Loucy (cell line): ENCODE measurements around the gene ORC6.

Experiments
- H2AFZ ChIP-seq: fragments of 200-600 bp; sonication (generic); 2 replicates; pipeline ENCODE4 v1.6.0; 2016; ENCODE audit warnings: antibody characterized with exemption, mild to moderate bottlenecking, low read length, moderate library complexity
- H3F3A ChIP-seq: fragments of 200-600 bp; 2 replicates; pipeline ENCODE4 v1.6.0; 2016; ENCODE audit warnings: antibody characterized with exemption, low read depth, mild to moderate bottlenecking
- H3K27me3 ChIP-seq: fragments of 200-600 bp; sonication (generic); 2 replicates; pipeline ENCODE4 v1.6.1; 2014; ENCODE audit warnings: low read length, mild to moderate bottlenecking; ENCODE audit not compliant: insufficient read depth, poor library complexity, severe bottlenecking
- H3K36me3 ChIP-seq: fragments of 200-600 bp; sonication (generic); 2 replicates; pipeline ENCODE4 v1.6.1; 2016; ENCODE audit warnings: low read length; ENCODE audit not compliant: insufficient read depth
- H3K4me1 ChIP-seq: fragments of 200-600 bp; sonication (generic); 2 replicates; pipeline ENCODE4 v1.5.1; 2014; ENCODE audit warnings: low read length, mild to moderate bottlenecking; ENCODE audit not compliant: insufficient read depth, poor library complexity, severe bottlenecking
- H3K4me2 ChIP-seq: fragments of 200-600 bp; sonication (generic); 2 replicates; pipeline ENCODE4 v1.6.0; 2014; ENCODE audit warnings: antibody characterized with exemption, low read length, low read depth, mild to moderate bottlenecking; ENCODE audit not compliant: poor library complexity, severe bottlenecking
- H3K4me3 ChIP-seq: fragments of 200-600 bp; sonication (generic); 2 replicates; pipeline ENCODE4 v1.5.1; 2014; ENCODE audit warnings: low read length, mild to moderate bottlenecking, mixed read lengths; ENCODE audit not compliant: poor library complexity, severe bottlenecking
- H3K79me2 ChIP-seq: fragments of 200-600 bp; sonication (generic); 2 replicates; pipeline ENCODE4 v1.6.1; 2014; ENCODE audit warnings: low read length; ENCODE audit not compliant: insufficient read depth
- H3K9ac ChIP-seq: fragments of 200-600 bp; sonication (generic); 2 replicates; pipeline ENCODE4 v1.6.0; 2014; ENCODE audit warnings: mild to moderate bottlenecking, low read depth, low read length, moderate library complexity; ENCODE audit not compliant: poor library complexity, severe bottlenecking
- H3K9me2 ChIP-seq: fragments of 200-600 bp; sonication (generic); replicated peaks from 2 replicates; pipeline ENCODE4 v1.6.1; 2016; ENCODE audit warnings: low read depth, low read length, mixed read lengths
- H3K9me3 ChIP-seq: fragments of 200-600 bp; sonication (generic); 2 replicates; pipeline ENCODE4 v1.6.1; 2014; ENCODE audit warnings: mild to moderate bottlenecking, antibody characterized with exemption, low read length, low read depth; ENCODE audit not compliant: insufficient read depth
- H4K20me1 ChIP-seq: fragments of 200-600 bp; sonication (generic); 2 replicates; pipeline ENCODE4 v1.6.0; 2014; ENCODE audit warnings: antibody characterized with exemption, low read length, mild to moderate bottlenecking; ENCODE audit not compliant: insufficient read depth, poor library complexity, severe bottlenecking
- CTCF ChIP-seq: fragments of 200-600 bp; sonication (generic); conservative IDR thresholded peaks from 2 replicates; pipeline ENCODE4 v1.5.1; 2014; ENCODE audit warnings: mild to moderate bottlenecking, antibody characterized with exemption, low read length
- EZH2phosphoT487 ChIP-seq: fragments of 200-600 bp; IDR thresholded peaks from 2 replicates; pipeline ENCODE4 v1.6.1; 2018; ENCODE audit warnings: antibody characterized with exemption, mild to moderate bottlenecking, moderate library complexity, borderline replicate concordance

ORC6 gene

GRCh38 chr16:46736695-46737094, 47.2 kb downstream of the ORC6 start:
- no peak overlapping the region for H2AFZ ChIP-seq
- no peak overlapping the region for H3K9ac ChIP-seq
- no peak for TF ChIP-seq EZH2phosphoT487
- TF ChIP-seq CTCF = no peak

GRCh38 chr16:46737621-46738214, 48.3 kb downstream of the ORC6 start:
- no peaks in the 10 kb centered on the region for H3K36me3 ChIP-seq
- H3K9me2 ChIP-seq = no peaks in the 10 kb centered on the region
- H3K9me3 ChIP-seq = no peaks in the 10 kb centered on the region; the same call in 1 of the 2 replicates
- H3F3A ChIP-seq = no peaks in the 10 kb centered on the region
- no peaks in the 10 kb centered on the region for H3K27me3 ChIP-seq
- no peak overlapping the region for H3K9ac ChIP-seq
- no peak overlapping the region for H2AFZ ChIP-seq
- no peak overlapping the region for H3K4me2 ChIP-seq
- H3K79me2 ChIP-seq = no peaks in the 10 kb centered on the region
- H4K20me1 ChIP-seq = no peaks in the 10 kb centered on the region
- no peaks in the 10 kb centered on the region for H3K4me1 ChIP-seq
- H3K4me3 ChIP-seq = no peak overlapping the region
- no peak for TF ChIP-seq EZH2phosphoT487
- TF ChIP-seq CTCF = no peak

More at GRCh38 chr16:46736695-46737094, 47.2 kb downstream of the ORC6 start:
- Histone ChIP-seq H3K79me2 (no peaks in the 10 kb centered on the region), H3K36me3 (no peaks in the 10 kb centered on the region), H3K9me2 (no peaks in the 10 kb centered on the region), H3K4me1 (no peaks in the 10 kb centered on the region), H3K4me2 (no peak overlapping the region), H3K9me3 (no peaks in the 10 kb centered on the region; the same call in 1 of the 2 replicates), H4K20me1 (no peaks in the 10 kb centered on the region), H3K4me3 (no peak overlapping the region), H3F3A (no peaks in the 10 kb centered on the region), H3K27me3 (no peaks in the 10 kb centered on the region)

- no peak overlapping the region for H2AFZ ChIP-seq
- H3K9me2 ChIP-seq = no peaks in the 10 kb centered on the region
- H4K20me1 ChIP-seq = no peaks in the 10 kb centered on the region
- no peak overlapping the region for H3K9ac ChIP-seq
- TF ChIP-seq EZH2phosphoT487 (no peak), CTCF (no peak)
- H3K4me3 ChIP-seq = no peak overlapping the region
- no peaks in the 10 kb centered on the region for H3K4me1 ChIP-seq
- H3F3A ChIP-seq = no peaks in the 10 kb centered on the region
- H3K36me3 ChIP-seq = no peaks in the 10 kb centered on the region
- H3K4me2 ChIP-seq = no peak overlapping the region
- no peaks in the 10 kb centered on the region for H3K27me3 ChIP-seq
- no peaks in the 10 kb centered on the region for H3K79me2 ChIP-seq
- no peaks in the 10 kb centered on the region; the same call in 1 of the 2 replicates for H3K9me3 ChIP-seq
Observed at GRCh38 chr16:46739934-46740333, 50.5 kb downstream of the ORC6 start.
